GM10266 (cell line): ENCODE results near the gene SMOC2.

Experiments used
- DNase-seq: peaks from one replicate; pipeline ENCODE4 v3.0.0; 2012; ENCODE audit errors: extremely low spot score
- CTCF ChIP-seq: IDR thresholded peaks from 2 replicates; pipeline ENCODE4 v1.5.1; 2012; ENCODE audit warnings: mild to moderate bottlenecking, low read depth; ENCODE audit not compliant: control insufficient read depth, insufficient read depth; ENCODE audit errors: missing control alignments

The SMOC2 gene

GRCh38 chr6:168545428-168545827 is 104.4 kb downstream of the SMOC2 start:
- TF ChIP-seq CTCF, result no peak

GRCh38 chr6:168546151-168546550 is 105.2 kb downstream of the SMOC2 start:
- TF ChIP-seq CTCF, result no peak
- no peak for DNase-seq

More at GRCh38 chr6:168545428-168545827, 104.4 kb downstream of the SMOC2 start:
- no peak for DNase-seq

- TF ChIP-seq CTCF, result no peak
- no peak for DNase-seq
Observed at GRCh38 chr6:168546730-168547129, 105.7 kb downstream of the SMOC2 start.

- DNase-seq, result no peak
- no peak for TF ChIP-seq CTCF
Observed at GRCh38 chr6:168550326-168550725, 109.3 kb downstream of the SMOC2 start.

GRCh38 chr6:168554472-168554871 is 113.5 kb downstream of the SMOC2 start:
- TF ChIP-seq CTCF, result no peak
- DNase-seq, result no peak

GRCh38 chr6:168554898-168555617 is 114.1 kb downstream of the SMOC2 start:
- TF ChIP-seq CTCF, result no peak
- no peak for DNase-seq

GRCh38 chr6:168555618-168556273 is 114.8 kb downstream of the SMOC2 start:
- DNase-seq, result no peak

More at GRCh38 chr6:168555618-168556273, 114.8 kb downstream of the SMOC2 start:
- TF ChIP-seq CTCF, result no peak
